NCI-H510A treated with DMSO at 0.1 percent for 48 hours (cell line): Measurements from ENCODE around the gene GALT.

ENCODE experiments used
- DNase-seq: peaks from one replicate; lab custom pipeline; 2025; lab: John Stamatoyannopoulos, UW

The GALT gene

DNA sequence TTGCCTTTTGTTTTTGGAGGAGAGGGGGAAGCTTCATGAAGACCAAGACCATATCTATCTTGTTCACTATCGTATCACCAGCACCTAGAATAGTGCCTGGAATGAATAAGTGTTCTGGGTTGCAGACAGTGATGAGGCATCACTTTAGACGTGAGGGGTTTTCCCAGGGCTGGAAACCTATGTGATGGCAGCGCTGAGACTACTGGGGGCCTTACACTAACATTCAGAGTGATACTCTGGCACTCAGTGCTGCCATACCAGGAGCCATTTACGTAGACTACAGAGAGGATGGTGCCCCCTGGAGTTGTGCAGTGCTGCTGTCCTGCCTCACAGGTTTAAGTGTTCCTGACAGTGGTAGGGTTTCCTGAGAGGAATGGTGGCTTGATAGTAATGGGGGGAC lies 37.7 kb downstream of the GALT start:
- no peak for DNase-seq

DNA sequence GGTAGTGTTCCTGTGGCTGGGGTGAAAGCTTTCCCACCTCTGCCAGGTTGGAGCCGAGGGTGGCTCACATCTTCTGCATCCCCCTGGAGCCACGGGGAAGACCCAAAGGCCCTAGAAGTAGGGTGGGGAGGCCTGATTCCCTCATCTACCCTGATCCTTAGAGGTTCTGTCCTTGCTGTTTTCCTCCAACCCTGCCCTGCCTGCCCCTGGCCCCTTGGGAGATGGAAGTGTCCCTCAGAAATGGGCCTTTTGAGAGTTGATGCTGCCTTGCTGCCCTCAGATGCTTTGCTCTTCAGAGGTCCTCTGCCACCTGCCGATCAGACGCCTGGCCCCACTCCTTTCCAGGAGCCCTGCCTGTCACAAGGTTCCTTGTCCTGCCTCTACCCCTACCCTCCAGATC lies 38.3 kb downstream of the GALT start:
- no peak for DNase-seq

DNA sequence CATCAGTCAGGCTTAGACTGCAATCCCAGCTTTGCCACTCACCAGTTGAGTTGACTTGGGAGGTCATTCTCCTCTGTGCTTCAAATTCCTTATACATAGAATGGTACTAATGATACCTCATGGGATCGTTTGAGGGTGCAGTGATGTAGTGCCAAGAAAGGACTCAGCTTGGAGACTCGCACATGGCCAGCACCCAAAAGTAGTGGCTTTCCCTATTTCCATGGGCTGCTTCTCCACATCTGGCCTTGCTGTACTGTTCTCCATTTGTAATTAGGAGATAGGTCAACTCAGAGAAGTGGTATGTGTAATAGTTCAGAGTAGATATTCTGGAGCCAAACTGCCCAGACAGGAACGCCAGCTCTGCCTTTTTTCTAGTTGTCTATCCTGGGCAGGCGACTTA lies 39.1 kb downstream of the GALT start:
- DNase-seq, result no peak

DNA sequence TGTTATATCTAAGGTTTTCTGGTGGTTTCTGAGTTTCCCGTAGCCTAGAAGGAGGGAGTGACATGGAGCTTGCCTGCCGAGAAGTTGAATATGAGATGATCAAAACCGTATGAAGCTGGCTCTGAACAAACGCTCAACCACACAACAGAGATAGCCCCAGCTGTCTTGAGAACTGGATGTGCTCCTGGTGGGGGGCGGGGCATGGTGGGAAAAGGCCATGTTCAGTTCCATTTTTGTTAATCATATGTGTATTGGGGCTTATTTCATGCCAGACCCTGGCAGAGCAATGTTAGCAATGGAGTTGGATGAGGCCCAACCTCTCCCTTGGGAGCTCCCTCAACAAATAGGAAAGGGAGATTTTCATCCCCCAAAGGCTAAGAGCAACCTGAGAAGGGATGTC lies 39.8 kb downstream of the GALT start:
- no peak for DNase-seq

DNA sequence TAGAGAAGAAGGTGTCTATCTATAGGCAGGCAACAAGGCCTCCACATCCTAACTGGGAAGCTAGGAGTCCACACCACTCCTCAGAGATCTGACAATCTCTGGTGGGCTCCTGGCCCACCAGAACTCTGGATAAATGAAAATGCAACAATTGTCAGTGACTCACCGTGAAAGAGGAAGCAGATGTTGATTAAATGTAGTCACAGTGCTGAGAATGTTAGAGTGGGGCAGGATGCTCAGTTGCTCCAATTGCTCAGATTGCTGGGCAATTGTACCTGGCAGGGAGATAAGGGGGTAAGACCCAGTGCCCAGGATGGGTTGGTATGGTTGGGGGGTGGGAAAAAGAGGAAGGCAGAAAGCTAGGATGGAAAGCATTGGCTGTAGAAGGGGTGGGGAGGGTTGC lies 40.3 kb downstream of the GALT start:
- DNase-seq, result no peak

DNA sequence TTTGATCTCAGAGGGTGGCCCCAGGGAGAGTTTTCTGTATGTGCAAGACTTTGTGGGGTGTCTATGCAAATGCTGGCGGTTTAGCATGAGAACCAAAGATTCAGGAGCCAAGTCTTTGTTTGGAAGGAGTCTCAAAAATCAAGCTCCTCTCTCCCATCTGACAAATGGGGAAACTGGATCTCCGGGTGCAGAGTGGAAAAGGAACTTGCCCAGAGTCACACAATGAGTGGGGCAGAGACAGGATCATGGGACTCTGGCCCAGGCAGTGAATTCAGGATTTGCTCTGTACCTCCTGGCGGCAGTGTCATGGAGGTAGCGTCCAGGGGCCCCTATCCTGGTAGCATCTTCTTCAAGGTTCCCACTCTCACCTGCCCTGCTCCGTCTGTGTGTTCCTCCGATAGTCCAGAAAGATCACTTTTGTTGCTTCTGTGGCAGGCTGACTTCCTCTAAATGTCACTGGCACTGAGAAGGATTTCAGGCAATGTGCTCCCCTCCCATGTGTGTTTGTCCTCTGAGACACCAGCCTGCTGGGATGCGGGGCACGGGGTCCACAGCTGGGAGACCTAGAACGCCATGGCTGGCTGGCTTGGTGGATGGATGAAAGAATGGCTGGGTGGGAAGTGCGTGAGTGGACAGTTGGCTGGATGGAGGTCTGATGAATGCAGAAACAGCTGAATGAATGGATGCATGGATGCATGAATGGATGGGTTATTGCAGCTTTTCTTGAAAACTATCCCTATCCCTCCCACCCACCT lies 41.0 kb downstream of the GALT start:
- DNase-seq, result no peak

DNA sequence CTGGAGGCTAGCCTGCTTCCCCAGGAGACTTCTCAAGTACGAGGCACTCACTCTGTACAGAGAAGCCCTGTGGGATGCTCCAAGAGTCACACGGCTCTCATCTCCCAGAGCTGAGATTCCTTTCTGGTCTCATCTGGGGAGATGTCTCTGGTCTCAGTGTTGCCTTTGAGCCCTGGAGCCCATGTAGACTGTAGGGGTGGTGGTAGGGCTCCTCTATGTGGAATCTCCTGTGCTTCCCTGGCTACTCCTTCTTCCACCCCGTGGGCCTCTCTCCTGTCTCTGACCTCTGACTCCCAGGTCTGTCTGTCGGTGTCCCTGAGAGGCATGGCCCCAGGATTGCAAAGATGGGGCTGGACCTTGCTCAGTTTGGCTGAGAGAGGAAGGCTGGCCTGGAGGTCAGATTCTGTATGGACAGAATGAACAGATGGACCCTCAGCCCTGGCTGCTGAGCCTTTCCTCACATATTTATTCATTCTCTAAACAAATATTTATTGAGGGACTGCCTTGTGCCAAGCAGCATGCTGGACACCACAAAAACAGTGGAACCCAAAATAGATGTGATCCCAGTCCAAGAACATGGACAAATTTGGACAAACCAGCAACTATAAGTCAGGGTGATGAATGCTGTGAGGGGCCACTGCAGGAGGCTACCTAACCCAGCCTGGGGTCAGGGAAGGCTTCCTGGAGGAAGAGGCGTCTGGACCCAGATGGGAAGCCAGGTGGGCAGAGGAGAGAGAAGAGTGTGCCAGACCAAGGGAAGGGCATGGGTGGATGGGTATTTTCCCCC lies 42.0 kb downstream of the GALT start:
- DNase-seq, result no peak

DNA sequence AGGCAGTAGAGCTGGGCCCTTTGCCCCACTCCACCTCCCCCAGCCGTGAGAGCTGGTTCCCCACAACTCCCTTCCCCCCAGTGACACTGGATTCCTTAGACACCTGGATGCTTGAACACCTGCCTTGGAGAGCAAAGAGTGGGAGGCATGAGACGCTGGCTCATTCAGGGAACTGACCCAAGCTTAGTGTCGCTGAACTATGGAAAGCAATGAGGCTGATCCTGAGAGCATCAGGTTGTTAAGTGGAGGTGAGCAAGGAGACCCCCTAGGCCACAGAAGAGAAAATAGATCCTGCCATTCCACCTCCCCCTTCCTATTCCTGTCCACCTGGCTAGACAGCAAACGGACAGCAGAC lies 42.6 kb downstream of the GALT start:
- peak; percentile 5 for DNase-seq

DNA sequence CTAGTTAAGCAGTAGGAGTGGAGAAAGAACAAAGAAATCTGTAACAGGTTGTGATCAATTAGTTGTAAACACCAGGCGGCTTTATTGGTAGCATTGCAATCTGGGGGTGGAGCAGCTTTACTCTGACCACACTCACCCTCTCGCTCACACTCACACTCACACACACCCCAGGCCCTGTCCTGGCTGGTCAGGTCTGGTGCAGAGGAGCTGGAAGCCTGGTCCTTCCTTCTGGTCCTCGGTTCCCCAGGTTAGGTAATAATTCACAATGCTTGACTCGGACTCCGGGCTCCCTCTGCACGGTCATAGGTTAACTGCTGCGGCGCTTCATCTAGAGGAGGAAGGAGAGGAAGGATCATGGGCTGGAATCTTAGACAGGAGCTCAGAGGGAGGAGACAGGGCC lies 43.0 kb downstream of the GALT start:
- DNase-seq, result no peak

DNA sequence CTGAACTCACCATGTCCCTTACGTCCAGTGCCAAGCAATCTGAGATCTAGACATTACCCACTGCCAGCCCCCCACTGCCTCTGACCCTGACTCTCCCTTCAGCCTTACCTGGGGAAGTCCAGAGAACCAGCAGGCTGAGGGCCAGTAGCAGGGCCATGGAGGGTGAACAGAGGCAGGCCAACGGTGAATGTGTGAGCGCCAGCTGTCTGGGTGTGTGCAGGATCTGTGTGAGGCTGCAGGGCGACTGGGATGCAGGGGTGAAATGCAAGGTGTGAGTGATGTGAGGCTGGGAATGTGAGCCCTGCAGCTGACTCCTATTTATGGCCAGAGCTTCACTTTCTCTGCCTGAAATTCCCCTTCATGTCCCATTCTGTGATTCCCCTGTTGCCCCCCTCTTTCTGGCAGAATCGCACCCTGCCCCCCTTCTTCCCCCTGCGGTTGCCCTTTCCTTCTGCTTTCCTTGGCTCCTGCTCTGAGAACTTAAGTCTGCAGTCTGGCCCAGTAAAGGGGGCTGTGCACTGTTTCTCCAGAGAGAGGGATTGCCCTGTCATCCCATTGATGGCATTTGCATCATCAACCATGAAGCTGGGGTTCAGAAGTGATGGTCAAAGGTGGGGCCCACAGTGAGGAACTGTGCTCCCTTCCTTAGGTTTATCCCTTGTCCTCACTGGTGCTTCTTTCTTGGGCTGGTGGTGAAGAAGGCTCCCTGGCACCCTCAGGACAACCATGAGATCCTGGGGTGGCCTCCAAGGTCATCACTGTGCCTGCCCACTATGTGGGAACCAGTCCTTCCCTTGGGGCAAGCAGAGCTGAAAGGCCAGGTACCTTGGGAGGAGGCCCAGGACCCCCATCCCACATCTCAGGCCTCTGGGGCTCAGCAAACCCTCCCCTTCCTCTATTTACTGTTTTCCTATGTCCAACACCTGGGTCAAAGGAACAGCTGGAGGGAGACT lies 44.8 kb downstream of the GALT start, which contains the start of gene CCL19:
Gene CCL19, minus strand, starts transcription at position 294 of the 953 bp plus-strand sequence. Its CDS starts 137 bp downstream, at position 157.
- no peak for DNase-seq

DNA sequence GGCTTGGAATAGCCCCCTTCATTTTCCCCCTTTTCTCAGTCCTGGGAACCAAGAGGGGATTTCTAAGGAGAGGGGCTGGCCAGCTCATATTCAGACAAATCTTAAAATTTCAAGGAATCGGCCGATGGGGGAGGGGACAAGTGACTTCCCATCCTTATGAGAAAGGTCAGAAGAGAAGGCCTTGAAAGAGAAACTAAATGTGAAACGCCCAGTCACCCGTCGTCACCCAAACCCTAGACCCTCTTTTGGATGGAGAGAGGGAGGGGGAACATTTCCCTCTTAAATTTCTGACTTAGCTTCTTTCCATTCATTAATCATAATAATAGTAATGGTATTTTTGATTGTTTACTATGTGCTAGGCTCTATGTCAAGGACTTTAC lies 45.5 kb downstream of the GALT start:
- DNase-seq, result no peak

DNA sequence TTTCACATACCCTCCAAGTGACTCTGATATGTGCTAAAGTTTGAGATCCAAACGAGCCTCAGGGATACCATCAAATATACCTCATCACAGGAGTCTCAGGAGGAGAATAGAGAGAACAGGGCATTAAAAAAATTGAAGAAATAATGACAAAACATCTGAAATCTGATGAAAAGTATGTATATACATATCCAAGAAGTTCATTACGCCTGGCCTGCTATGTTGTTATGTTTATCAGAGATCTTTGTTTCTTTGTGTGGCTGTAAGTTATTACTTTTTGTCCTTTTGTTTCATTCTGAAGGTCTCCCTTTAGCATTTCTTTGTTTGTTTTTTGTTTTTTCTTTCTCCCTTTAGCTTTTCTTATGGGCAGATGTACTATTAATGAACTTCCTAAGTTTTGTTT lies 47.1 kb downstream of the GALT start:
- DNase-seq, result no peak

DNA sequence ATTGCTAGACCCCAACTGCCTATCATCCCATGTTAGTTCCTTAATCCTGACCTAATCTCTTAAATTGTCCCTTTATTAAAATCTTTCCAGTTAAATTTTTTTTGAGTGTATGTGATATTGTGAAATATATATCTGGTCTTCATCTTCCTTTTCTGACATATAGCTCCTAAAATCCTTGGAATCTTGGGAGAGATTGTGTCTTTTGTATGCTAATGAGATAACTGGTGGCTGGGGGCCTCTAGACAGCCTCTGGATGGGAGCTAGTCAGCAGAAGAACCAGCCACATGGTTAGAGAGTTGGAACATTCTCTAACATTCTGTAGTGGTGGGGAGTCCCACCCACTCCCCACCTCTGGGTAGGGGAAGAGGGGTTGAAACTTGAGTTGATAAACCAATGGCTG lies 48.3 kb downstream of the GALT start:
- DNase-seq, result no peak
